Stimulated activated CD8-positive, alpha-beta memory T cell treated with anti-CD3 and anti-CD28 coated beads, Interleukin-7, amount 100 ng/mL, for 24 hours (primary cell): ENCODE data around the gene RCOR1.
"Not testable (repeated sequence)": the region's sequence is repeated elsewhere in the genome, so short reads cannot be mapped to it uniquely, and the experiment has no call there.

Experiments
- DNase-seq: peaks from one replicate; pipeline ENCODE4 v3.0.0-alpha.2; 2020; ENCODE audit warnings: low read depth

The RCOR1 gene

DNA sequence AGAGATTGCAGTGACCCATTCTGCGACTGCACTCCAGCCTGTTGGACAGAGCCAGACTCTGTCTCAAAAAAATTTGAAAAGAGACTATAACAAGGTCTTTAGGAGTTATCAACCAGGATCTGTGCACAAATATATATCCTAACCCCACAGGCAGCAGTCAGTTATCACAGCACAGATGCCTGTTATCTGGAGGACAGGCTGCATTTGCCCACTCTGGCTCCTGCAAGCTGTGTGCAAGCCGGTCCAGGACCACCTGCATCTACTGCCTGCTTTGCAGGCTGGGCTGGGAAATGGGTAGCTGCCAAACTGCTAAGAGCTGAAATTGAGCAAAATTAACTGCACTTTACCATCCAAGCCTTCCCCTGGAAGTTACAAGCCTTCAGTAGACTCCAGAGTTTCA, 21.4 kb upstream of the RCOR1 start:
- no peak for DNase-seq

DNA sequence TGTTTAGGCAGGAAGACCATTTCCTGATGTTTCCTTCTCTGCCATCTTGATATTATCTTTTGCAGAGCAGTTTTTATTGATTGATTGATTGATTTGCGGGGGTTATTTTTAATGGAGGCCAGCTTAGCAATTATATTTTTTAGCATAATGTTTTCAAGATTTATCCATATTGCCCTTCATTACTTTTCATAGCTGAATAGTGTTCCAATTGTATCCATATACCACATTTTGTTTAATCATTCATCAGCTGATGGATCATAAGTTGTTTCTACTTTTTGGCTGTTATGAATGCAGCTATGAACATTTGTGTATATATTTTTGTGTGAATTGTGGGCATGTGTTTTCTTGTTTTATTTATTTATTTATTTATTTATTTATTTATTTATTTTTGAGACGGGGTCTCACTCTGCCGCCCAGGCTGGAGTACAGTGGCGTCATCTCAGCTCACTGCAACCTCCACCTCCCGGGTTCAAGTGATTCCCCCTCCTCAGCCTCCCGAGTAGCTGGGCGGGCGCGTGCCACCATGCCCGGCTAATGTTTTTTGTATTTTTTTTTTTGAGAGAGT, 20.9 kb upstream of the RCOR1 start:
- DNase-seq = no peak

DNA sequence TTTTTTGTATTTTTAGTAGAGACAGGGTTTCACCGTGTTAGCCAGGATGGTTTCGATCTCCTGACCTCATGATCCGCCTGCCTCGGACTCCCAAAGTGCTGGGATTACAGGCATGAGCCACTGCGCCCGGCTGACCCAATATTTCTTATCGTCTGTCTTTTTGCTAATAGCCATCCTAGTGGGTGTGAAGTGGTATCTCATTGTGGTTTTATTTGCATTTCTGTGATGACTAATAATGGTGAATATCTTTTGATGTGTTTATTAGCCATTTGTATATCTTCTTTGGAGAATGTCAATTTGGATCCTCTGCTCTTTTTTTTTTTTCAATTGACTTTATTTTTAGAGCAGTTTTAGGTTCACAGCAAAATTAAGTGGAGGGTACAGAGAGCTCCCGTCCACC, 19.3 kb upstream of the RCOR1 start:
- not testable (repeated sequence) for DNase-seq

DNA sequence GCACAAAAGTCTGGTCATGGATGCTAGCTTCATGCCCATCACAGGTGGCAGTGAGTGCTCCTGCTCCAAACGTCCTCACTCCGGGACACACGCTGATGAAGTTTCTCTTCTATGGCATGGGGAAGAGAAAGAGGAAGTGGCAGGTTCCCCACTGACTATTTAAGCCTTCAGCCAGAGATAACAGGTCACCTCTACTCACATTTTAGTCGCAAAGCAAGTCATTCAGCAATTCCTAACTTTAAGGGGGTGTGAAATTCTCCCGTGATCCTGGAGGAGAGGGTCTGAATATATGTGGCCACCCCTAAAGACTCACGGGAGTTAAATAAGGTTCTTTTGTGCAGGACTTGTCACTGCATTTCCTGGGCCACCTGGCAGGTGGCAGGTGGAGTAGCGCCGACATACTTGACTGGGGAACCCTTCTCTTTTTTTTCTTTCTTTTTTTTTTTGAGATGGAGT, 18.8 kb upstream of the RCOR1 start:
- DNase-seq = no peak

- no peak for DNase-seq
These were observed 17.9 kb upstream of the RCOR1 start for GRCh38 chr14:102574281-102575159.

DNA sequence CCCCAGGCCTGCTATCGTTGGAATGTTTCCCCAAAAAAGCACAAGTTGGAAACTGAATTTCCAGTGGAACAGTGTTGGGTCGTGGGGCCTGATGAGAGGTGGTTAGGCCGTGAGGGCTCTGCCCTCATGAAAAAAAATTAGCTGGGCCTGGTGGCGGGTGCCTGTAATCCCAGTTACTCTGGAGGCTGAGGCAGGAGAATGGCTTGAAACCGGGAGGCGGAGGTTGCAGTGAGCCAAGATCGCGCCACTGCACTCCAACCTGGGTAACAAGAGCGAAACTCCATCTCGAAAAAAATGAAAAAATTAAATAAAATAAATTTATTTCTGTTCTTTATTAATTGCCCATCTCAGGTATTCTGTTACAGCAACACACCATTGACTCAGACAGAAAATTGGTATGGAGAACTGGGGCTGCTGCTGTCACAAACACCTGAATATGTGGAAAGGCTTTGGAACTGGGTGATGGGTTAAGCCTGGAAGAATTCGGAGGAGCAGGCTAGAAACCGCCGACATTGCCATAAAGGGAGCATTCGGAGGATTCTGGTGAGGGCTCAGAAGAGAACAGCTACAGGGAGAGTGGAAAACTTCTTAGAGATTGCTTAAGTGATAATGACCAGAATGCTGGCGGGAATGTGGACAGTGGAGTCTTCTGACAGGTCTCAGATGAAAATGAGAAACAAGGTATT, 17.1 kb upstream of the RCOR1 start:
- no peak for DNase-seq

GRCh38 chr14:102575846-102576428, 16.5 kb upstream of the RCOR1 start:
- not testable (repeated sequence) for DNase-seq

DNA sequence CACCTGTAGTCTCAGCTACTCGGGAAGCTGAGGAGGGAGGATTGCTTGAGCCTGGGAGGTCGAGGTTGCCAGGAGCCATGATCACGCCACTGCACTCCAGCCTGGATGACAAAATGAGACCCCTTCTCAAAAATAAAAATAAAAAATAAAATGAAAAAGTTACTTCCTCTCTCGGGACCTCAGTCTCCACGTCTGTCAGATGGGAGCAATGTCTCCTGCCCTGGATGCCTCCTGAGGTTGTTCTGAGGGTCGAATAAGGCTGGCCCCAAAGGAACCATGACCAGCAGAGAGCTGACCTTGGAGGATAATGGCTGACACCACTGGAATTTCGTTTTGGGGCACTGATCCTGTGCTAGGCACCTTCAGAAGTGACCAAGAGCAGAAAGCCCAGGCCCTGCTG, 13.6 kb upstream of the RCOR1 start:
- DNase-seq = no peak

GRCh38 chr14:102579696-102580549, 12.5 kb upstream of the RCOR1 start:
- DNase-seq = no peak

- DNase-seq = no peak
These were observed 11.8 kb upstream of the RCOR1 start for GRCh38 chr14:102580550-102581110.

DNA sequence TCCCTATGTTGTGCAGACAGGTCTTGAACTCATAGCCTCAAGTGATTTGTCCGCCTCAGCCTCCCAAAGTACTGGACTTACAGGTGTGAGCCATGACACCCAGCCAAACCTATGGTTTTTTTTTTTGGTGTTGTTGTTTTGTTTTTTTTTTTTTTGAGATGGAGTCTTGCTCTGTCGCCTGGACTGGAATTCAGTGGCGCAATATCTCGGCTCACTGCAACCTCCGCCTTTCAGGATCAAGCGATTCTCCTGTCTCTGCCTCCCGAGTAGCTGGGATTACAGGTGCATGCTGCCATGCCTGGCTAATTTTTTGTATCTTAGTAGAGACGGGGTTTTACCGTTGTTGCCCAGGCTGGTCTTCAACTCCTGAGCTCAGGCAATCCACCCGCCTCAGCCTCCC, 11.3 kb upstream of the RCOR1 start:
- no peak for DNase-seq

DNA sequence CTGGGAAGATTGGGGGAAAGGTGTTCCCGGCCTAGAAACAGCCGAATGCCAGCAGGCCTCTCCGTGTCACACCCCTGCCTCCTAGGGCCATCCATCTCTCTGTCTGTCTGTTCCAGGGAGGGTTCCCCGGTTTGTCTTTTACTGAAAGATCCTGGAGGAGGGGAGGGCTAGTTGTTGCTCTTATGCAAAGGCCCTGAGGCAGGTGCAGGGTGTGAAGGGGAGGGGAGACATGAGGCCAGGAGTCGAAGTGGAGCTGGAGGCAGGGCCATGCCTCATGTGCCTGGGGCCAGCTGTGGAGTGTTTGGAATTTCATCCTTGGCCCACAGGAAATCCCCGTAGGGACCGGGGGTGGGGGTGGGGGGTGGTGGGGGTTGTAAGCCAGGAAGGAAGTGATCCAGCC, 8.7 kb upstream of the RCOR1 start:
- DNase-seq = no peak

- no peak for DNase-seq
These were observed 7.3 kb upstream of the RCOR1 start for GRCh38 chr14:102584871-102585869.

DNA sequence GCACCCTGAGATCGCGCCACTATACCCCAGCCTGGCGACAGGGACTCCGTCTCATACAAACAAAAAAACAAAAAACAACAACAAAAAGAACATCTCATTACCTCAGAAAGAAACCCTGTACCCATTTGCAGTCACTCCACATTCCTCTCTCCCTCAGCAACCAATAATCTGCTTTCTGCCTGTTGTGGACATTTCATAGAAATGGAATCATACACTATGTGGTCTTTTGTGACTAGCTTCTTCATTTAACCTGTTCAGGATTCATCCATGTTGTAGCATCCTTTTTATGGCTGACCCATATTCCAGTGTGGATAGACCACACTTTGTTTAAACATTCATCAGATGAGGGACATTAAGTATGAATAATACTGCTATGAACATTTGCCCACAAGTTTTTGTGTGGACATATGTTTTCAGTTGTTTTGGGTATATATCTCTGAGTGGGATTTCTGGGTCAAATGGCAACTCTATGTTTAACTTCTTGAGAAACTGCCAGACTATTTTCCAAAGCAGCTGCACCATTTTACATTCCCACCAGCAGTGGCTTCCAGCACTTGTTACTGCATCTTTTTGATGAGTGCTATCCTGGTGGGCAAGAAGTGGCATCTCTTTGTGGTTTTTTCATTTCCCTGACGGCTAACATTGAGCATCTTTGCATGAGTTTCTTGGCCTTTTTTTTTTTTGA, 5.9 kb upstream of the RCOR1 start:
- no peak for DNase-seq

DNA sequence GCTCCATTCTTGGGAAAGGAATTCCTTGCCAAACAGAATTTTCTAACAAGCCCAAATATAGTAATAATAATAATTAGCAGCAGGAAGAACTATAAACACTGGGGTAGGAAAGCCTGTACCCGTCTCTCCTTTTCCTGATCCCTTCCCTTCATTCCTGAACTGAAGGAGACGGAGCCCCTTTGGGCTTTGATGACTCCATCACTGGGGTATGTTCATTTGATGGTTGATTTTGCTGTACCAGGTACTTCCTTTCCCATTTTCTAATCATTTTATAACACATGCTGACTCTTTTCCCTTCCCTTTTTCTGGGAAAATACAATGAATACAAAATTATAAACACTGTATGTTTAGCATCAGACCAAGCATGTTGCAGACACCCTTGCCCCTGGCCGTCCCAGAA, 3.6 kb upstream of the RCOR1 start:
- no peak for DNase-seq

DNA sequence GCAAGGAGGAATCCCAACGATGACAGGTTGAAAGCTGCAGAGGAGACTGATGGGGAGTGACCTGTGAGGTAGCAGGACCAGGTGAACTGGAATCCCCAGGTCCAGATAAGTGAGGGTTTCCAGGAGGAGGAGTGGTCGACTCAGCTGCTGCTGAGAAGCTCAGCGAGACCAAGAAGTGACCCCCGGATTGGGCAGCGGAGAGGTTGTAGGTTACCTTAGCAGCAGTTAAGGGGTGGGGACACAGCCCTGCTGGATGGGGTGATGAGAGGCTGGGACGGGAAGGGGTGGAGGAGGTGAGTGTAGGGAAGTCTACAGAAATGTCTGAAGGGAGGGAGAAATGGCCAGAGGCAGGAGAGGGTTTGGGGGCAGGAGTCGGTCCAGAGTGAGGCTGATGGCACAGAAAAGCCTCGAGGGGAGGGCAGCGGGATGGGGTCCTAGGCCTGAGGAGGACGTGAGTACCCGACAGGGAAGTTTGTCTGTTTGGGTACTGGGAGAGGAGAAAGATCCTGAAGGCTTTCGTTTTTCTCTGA, 2.6 kb upstream of the RCOR1 start:
- no peak for DNase-seq

DNA sequence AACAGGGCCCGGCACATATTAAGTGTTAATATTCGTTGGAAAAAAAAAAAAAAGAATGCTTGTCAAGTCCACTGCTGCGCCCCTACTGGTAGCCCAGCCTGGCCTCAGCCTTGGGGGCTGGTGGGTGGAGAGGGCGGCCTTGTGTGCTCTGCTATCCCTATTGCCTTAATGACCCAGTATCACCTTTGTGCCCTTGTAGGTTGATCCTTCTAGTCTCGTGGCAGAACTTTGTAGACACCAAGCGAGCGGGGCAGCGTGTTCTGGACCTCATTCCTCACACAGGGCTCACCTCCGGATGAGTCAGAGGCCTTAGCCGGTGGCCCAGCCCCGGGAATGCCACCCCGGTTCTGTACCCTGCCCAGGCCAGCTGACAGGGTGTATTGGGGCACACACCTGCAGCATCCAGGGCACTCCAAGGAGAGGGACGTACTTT, 1.8 kb upstream of the RCOR1 start:
- DNase-seq = no peak

DNA sequence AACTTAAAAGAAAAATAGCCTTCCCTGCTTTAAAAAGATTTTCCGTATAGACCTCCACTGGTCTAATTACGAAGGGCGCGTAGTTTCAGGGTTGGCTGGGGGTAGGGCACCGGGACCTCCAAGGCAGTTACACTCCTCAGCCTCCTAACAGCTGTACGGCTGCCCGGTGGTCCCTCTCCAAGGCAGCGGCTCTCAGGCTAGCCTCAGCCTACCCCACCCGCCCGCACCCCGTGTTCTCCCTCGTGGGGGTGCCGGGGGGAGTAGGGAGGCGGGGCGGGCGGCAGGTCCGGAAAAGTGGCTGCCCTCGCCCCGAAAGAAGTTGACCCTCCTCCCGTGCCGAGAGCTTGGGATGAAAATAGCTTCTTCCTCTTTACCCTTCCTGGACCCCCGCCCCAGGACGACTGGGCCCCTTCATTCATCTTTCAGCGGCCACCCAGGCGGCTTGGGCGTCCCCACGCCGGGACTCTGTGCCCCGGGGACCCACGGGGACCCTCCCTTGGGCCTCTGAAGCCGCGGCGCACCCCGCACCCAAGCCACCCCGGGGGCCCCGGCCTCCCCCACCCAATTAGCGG, 991 bp upstream of the RCOR1 start:
- no peak for DNase-seq

- no peak for DNase-seq
These were observed 263 bp downstream of the RCOR1 start for GRCh38 chr14:102592763-102593060.
